NCI-H1694 treated with DMSO at 0.1 percent for 48 hours (cell line): ENCODE measurements around the gene NTSR1.
A peak's percentile ranks its signal among the peaks of the same experiment; 100 is the strongest.

ENCODE experiments used
- DNase-seq: peaks from one replicate; lab custom pipeline; 2025; lab: John Stamatoyannopoulos, UW

Gene NTSR1

DNA sequence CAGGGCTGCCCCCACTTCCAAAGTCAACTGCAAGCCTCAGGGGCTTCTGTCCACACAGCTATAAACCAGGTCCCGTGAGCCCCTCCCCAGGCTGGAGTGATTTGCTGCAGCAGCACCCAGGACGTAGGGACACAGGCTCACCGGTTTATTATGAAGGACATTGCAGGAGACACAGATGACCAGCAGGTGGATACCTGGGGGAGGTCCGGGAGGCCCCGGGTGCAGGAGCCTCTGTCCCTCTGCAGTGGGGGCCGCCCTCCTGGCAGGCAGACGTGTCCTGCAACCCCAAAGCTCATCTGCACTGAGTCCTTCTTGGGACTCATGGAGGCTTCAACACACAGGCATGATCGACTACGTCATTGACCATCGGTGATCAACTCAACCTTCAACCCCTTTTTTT lies 14.5 kb upstream of the NTSR1 start:
- DNase-seq, result no peak

DNA sequence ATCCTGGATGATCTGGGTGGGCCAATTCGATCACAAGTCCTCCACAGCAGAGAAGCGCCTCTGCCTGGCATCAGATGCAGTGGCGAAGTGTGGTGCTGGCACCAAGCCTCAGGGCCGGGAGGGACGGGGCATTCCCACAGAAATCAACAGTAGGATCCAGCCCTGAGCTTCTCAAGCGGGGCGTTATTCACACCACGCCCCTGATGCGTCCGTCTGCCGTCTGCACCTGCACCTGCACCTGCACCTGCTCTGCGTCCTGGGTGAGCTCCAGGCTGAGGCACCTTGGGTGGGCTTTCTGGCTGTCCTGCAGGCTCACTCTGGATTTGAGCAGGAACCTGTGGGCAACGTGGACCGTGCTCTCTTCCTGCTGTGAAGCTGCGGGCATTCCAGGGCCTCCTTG lies 13.8 kb upstream of the NTSR1 start:
- DNase-seq, result no peak

DNA sequence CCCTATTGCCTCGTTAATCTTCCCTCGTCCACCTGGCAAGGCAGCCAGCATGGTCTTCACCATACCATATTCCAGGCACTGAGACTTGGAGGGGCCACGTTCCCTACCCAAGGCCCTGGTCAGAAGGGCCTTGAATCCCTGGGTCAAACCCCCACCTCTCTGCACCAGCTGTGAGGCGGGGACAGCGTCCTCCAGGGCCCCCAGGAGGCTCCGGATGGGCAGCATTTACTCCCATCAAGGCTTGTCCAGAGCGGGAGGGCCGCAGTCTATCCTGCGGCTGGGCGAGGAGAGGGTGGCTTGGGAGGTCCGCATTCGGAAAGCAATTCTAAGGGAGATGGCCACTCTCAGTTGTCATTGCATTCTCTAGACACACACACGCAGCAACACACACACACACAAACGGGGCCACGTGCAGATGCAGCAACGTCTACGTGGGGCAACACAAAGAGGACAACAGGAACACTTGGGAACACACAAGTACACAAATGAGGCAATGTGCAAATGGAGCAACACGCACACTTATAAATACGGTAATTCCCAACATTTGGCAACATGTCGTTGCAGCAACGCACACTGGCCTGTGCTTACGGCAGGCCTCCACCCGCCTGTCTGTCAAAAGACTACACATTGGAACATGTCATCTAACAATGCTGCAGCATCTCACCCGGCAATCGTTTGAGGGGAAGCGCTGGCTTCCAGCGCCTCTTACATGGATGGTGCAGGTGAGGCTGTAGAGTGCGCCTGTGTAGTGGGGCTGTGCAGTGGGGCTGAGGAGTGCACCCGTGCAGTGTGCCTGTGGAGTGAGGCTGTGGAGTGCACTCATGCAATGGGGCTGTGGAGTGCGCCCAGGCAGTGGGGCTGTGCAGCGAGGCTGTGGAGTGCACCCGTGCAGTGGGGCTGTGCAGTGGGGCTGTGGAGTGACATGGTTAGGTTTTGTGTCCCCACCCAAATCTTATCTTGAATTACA lies 12.9 kb upstream of the NTSR1 start:
- DNase-seq, result no peak

DNA sequence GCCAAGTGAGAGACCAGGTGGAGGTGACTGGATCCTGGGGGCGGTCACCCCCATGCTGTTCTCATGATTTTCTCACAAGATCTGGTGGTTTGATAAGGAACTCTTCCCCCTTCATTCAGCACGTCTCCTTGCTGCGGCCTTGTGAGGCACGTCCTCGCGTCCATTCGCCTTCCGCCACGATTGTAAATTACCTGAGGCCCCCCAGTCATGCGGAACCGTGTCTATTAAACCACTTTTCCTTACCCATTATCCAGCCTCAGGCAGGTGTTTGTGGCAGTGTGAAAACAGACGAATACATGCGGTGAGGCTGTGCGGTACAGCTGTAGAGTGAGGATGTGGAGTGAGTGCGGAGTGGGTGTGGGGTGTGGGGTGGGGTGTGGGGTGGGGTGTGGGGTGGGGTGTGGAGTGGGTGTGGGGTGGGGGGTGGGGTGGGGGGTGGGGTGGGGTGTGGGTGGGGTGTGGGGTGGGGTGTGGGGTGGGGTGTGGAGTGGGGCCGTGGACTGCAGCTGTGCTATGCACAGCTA lies 12.1 kb upstream of the NTSR1 start:
- DNase-seq, result no peak

DNA sequence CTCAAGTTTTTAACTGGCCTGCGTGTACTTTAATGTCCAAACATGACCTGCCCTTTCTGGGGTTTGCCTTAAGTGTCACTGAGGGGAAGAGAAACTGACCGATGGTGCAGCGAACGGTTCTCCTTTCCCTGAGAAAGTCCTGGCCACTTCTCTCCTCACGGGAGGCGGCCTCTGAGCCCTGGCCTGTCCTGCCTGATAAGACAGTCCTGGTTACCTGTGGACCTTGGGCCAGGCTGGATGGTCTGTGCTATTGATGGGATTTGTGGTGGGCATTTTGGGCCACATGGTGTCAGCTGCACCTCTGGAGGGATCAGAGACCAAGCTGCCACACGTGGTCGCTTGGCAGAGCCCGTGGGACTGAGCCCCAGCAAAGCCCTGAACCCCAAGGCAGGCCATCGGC lies 11.6 kb upstream of the NTSR1 start:
- DNase-seq, result no peak

DNA sequence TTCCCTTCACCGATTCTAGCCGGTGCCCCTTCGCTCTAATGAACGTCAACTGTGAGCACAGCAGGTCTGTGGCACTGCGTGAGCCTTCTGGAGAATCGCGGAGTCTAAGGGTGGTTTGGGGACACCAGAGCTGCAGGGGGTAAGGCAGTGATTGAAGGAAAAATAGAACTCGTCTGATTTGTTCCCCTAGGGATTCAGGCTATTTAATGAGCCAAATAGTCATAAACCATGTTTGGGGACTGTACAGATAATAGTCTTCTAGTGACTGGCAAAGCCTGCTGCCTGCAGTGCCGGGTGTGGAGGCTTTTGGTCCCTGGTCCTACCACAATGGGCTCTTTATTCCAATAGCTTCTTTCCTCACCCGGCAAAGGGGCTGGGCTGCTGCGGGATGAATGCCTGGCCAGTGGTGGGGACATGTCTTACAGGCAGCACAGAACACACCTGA lies 11.1 kb upstream of the NTSR1 start:
- DNase-seq, result peak; percentile 12

DNA sequence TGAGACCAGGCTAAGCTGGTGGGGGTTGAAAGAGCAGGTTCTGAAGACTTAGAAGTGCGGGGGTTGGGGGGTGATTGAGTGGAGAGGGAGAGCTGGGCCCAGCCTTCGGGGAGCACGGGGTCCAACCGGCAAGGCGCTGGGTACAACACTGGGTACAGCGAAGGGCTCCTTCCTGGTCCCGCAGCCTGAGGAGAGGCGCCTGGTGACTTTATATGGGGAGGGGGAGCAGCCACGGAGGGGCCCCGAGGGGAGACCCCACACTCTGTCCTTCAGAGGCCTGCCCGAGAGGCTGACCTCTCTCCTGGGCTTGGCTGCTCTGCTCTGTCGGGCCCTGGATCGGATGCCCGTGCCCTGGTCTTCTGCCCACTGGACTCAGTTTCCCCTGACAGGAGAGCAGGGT lies 10.4 kb upstream of the NTSR1 start:
- no peak for DNase-seq

DNA sequence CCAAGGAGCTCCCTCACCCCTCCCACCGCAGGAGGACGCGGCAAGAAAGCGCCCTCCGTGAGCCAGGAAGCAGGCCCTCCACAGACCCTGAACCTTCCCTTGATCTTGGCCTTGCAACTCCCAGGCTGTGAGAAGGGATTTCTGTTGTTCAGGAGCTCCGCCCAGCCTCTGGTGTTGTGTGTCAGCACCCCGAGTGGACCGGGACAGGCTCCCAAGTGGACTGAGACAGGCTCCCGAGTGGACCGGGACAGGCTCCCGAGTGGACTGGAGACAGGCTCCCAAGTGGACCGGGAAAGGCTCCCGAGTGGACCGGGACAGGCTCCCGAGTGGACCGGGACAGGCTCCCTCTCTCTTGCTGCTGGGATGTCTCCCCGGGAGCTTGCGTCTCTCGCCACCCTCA lies 9.3 kb upstream of the NTSR1 start:
- no peak for DNase-seq

DNA sequence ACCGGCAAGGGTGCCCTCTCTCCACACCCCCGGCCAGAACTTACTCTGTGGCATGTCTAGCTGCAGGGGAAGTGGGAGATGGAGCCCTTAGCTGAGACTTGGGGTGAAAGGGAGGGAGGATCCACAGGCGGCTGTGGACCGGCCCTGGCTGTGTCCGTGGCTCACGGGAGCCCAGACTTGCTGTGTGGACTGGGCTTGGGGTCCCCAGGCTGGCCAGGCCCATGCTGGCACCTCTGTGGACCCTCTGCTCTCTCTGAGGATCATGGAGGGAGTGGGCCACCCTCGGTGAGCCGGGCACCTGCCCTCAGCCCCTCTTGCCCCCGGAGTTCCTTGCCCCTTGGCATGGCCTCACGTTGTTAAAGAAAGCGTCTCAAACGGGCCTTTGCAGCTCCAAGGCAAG lies 8.9 kb upstream of the NTSR1 start:
- DNase-seq, result no peak

DNA sequence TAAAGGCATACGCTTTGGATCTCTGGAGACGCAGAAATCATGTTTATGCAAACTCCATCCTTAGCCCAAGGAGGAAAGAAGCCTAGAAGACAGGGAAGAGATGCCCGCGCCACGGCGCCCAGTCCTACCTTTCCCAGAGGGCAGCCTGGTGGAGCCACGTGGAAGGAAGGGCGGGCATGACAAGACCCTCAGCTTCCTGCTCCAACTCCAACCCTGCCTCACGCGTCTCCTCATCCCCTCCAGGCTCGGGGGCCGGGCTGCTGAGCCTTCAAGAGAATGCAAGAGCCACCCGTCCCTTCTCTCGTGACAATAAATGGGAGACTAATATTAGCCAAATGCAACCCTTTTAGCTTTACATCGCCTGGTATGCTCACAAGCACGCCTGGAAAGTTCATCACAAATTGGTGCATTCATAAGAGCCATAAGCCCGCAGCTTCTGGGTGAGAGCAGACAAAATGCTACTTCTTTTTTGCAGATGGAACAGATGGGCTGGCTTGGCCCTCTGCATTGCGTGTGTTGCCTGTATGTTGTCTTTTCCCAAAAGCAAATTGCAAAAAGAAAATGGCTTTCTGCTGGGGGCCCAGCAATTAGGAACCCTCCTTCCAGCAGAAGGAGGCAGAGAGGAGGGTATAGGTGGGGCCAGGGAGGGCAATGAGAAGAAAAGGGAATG lies 8.2 kb upstream of the NTSR1 start:
- peak; percentile 75 for DNase-seq

DNA sequence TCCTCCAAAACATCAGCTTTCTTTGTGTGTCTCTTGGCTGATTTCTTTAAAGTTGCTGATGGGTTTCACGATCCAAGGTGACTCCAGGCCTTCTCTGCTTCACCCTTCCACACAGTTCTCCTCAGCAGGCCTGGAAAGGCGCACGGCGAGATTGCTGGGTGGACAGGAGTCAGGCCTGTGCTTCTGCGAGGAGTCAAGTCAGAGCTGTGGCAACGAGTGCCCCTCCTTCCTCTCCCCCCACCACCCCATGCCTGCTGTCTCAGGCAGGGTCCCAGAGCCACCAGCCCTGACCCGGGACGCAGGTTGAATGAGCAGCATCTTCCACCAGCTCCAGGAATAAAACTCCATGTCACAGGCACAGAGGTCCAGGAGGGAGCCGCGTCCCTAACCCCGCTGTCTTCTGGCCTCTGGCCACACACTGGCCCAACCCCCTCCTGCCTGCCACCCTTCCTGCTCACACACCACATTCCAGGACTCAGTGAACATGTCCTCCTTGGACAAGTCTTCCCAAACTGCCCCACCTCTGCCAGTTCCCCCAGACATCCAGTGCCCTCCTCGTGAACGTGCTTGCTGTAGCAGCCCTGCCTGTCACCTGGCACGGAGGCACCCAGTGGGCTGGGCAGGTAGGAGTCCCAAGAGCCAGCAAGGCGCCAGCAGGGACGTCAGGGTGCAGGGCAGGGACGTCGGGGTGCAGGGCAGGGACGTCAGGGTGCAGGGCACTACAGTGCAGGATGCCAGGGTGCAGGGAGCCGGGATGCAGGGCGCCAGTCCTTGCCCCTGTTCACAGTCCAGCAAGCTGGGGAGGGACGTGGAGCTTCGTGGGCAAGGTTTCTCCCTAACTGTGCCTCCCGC lies 7.2 kb upstream of the NTSR1 start:
- DNase-seq, result no peak

DNA sequence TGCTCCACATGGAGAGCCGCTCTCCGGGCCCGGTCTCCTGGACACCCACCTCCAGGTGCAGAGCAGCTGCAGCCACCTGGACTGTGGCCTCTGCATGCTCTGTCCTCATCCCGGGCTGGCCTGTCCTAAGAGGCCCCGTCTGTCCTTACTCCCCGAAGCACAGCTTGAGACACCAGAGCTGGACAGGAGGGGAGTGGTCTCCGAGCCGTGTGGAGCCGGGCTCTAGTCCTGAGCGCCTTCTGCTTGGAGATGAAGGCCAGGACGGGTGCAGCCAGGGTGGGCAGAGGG lies 6.7 kb upstream of the NTSR1 start:
- no peak for DNase-seq

DNA sequence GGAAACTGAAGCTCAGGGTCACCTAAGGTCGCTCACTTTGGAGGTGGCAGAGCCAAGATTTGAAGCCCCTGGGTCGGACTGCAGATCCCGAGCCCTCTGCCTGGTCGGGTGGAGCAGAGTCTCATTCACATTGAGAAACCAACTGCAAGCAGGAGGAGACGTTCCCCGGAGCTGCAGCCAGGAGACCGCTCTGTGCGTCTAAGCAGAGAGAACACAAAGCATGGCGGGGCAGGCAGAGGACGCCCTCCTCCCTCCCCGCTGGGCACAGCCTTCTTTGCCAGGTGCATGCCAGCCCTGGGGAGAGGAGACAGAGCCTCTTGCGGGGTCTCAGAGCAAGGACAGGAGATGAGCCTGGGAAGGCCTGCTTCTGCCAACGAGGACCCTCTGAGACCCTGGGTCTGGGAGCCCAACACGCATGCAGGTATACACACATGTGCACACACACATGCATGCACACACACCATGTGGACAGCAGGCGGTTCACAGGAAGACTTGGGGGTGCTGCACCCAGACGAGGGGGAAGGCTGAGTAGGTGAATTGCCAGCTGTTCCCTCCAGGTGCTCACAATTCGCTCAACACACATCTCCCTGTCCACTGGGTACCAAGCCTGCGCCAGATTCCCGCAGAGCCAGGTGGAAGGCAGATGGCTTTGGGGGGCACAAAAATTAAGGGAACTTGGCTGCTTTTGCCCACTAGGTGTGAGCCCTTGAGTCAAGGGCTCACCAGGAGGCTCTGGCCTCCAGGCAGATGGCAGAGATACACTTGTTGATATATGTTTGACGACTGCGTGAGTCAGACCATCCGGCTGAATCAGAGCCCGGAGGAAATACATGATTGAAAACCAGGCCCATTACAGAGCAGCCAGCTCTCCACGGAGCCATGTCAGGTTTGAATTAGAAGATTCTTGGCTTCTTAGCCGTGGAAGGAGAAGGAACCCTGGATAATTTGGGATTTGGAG lies 5.5 kb upstream of the NTSR1 start:
- peak; percentile 60 for DNase-seq

DNA sequence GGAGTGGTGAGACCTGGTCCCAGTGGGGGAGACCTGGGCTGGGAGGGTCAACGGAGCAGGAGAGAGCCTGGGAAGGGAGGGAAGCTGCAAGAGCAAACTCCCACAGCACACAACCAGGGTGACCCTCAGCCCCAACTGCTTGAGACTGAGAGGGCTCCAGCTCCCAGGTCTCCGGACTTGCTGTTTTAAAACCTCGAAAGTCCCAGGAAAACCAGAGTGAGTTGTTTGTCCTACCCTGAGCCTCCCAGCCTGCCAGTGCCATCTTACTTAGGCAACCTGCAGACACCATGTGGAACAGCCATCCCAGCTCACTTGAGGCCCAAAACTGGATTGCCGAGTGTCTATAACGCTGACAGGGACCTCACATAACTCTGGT lies 4.8 kb upstream of the NTSR1 start:
- no peak for DNase-seq

DNA sequence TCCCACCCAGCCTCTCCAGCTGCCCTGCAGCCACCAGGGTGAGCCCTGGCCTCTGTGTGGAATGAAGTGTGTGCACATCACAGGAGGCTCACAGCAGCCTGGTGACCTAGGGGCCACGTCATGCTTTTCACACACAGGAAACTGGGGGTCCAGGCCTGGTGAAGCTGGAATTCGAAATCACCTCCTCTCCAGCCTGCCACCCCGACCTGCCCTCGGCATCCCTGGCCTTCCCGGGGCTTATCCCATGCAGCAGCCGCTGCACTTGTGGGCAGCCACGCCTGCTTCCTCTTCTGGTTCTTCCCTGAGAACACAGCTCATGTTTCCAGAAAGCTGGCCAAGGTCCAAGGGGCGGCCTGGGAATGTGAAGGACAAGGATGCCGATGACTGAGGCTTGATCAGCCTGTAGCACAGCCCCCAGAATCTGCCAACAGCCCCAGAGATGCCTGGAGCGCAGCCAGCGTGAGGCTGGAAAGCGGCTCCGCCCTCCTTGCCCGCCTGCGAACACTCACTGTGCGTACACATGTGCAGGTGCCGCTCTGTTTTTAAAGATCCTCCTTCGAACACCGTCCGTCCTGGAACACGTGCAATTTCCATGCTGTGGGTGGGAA lies 4.2 kb upstream of the NTSR1 start:
- peak; percentile 80 for DNase-seq

DNA sequence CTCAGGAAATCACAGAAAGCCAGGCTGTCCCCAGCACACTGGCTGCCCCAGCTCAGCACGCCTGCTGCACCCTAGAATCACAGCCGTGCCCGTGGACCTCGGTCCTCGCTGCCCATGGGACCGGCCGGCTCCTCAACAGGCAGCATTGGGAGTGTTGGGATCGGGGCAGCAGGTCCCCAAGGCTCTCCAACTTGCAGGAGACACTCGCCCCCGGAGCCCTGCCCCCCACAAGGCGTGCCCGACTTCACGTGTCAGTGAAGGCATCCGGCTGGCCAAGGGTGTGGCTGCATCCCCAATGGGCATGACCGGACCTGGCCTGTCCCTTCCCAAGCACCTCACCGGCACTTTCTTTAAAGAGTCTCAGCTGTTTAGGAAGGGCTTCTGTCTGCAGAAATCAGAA lies 3.0 kb upstream of the NTSR1 start:
- no peak for DNase-seq

DNA sequence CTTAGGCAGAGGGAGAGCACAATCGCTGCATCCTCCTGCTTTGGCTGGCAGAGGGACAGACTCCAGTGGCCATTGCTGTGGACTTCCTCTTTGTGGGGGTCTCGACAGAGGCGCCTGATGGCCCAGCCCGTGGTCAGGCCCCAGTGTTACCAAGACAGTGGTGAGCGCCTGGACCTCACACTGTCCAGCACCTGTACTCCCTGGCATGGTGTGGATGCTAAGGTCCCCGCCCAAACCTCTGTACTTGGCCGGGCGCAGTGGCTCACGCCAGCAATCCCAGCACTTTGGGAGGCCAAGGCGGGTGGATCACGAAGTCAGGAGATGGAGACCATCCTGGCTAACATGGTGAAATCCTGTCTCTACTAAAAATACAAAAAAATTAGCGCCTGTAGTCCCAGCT lies 2.3 kb upstream of the NTSR1 start:
- no peak for DNase-seq

DNA sequence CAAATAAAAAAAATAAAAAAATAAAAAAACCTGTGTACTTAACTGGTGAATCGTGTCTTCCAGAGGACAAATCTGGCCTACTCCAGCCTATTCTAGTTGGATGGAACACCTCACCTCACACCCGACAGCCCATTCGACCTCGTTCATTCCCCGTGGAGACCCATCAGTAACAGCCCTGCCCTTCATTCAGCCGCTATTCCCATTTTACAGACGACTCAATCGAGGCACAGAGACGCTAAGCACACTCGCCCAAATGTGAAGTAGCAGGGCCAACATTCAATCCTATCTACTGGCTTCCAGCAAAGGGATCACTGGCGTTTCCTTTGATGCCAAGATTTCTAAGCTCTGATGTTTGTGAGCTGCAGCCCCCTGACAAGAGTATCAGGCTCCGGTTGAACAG lies 1.8 kb upstream of the NTSR1 start:
- no peak for DNase-seq

DNA sequence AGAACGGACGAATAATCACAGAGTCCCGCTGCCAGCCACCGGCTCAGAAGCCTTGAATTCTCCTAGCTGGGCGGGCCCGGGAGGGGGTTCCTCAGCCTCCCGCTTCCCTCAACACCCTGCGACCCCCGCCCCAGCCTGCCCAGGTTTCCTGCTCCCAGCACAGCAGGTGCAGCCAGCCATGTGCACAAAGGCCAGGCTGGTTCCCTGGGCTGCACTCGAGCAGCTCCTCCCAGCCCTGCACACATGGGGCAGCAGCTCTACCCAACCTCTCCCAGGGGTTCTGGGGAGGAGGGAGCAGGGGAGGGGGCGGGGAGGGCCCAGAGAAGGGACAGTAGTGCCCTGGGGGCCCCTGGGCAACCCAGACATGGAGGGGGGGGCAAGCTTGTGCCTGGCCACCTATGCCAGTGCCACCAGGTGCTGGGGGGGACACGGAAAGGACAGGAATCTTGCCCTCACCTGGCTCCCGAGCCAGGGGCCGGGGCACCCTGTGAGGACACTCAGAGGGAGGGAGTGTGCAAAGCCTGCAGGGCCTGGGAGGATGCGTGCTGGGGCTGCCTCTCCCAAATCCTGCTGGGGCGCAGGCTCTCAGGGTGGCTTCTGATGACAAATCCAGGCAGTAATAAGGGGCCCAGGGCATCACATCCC lies 1.2 kb upstream of the NTSR1 start:
- DNase-seq, result no peak

DNA sequence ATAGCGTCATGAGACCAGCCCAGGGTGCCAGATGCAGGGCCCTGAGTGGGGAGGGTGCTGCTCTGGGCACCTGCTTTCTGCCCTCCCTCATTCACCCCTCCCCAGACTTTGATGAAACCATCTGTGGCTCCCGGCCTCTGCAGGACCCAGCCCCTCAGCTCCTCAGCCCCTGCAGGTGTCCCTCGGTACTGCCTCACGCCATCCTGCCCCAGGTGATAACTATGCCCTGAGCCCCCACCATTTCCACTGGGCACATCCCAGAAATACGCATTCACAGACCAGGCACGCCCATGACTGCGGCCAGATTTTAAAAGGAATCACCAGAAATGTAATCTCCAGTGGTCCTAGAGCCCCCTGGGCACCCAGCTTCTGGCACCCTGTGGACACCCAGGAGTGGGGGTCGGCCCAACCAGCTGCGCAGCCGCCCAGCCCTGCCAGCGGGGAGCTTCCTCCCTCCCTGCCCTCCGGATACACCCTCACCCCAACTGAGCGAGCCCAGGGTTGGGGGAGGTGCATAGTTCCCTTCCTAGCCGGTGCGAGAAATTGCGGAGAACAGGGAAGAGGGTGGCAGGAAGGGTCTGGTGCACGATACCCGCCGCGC lies 615 bp upstream of the NTSR1 start:
- DNase-seq, result peak; percentile 84
